ENCODE results near the gene MAGI2. TPM values are rescaled to one million over a fixed set of nuclear protein-coding genes. Genes with fewer than 3 reads are reported as not detected.
"Not testable (repeated sequence)": the region's sequence is repeated elsewhere in the genome, so short reads cannot be mapped to it uniquely, and the experiment has no call there.

The MAGI2 gene
- total RNA-seq, 1 experiment from 2014 or later = 0.84 TPM

GRCh38 chr7:78280276-78280675 lies 1173.2 kb downstream of the MAGI2 start:
- DNase-seq (ENCODE audit: low read depth) = no peak
- in situ Hi-C loops (cut with HindIII; ENCODE audit: low pct_unique_long_range_greater_than_20kb, low sequenced_read_pairs) = no loop called here

GRCh38 chr7:78279457-78279856 lies 1174.0 kb downstream of the MAGI2 start:
- no peak for DNase-seq (ENCODE audit: low read depth)
- in situ Hi-C loops (cut with HindIII; ENCODE audit: low pct_unique_long_range_greater_than_20kb, low sequenced_read_pairs) = no loop called here

GRCh38 chr7:78279032-78279431 lies 1174.4 kb downstream of the MAGI2 start:
- in situ Hi-C loops (cut with HindIII; ENCODE audit: low pct_unique_long_range_greater_than_20kb, low sequenced_read_pairs) = no loop called here
- no peak for DNase-seq (ENCODE audit: low read depth)

- in situ Hi-C loops (cut with HindIII; ENCODE audit: low pct_unique_long_range_greater_than_20kb, low sequenced_read_pairs) = no loop called here
- no peak for DNase-seq (ENCODE audit: low read depth)
These were observed 1186.3 kb downstream of the MAGI2 start for GRCh38 chr7:78267141-78267540.

GRCh38 chr7:78265486-78265885 lies 1188.0 kb downstream of the MAGI2 start:
- in situ Hi-C loops (cut with HindIII; ENCODE audit: low pct_unique_long_range_greater_than_20kb, low sequenced_read_pairs) = no loop called here
- no peak for DNase-seq (ENCODE audit: low read depth)

GRCh38 chr7:78265071-78265470 lies 1188.4 kb downstream of the MAGI2 start:
- no peak for DNase-seq (ENCODE audit: low read depth)
- in situ Hi-C loops (cut with HindIII; ENCODE audit: low pct_unique_long_range_greater_than_20kb, low sequenced_read_pairs) = no loop called here

- DNase-seq (ENCODE audit: low read depth) = no peak
- in situ Hi-C loops (cut with HindIII; ENCODE audit: low pct_unique_long_range_greater_than_20kb, low sequenced_read_pairs) = no loop called here
These were observed 1189.4 kb downstream of the MAGI2 start for GRCh38 chr7:78264105-78264504.

GRCh38 chr7:78261739-78262138 lies 1191.7 kb downstream of the MAGI2 start:
- DNase-seq (ENCODE audit: low read depth) = no peak
- in situ Hi-C loops (cut with HindIII; ENCODE audit: low pct_unique_long_range_greater_than_20kb, low sequenced_read_pairs) = no loop called here

- DNase-seq (ENCODE audit: low read depth) = no peak
- in situ Hi-C loops (cut with HindIII; ENCODE audit: low pct_unique_long_range_greater_than_20kb, low sequenced_read_pairs) = no loop called here
These were observed 1192.2 kb downstream of the MAGI2 start for GRCh38 chr7:78261302-78261701.

GRCh38 chr7:78260826-78261225 lies 1192.6 kb downstream of the MAGI2 start:
- in situ Hi-C loops (cut with HindIII; ENCODE audit: low pct_unique_long_range_greater_than_20kb, low sequenced_read_pairs) = no loop called here
- no peak for DNase-seq (ENCODE audit: low read depth)

GRCh38 chr7:78254726-78255055 lies 1198.8 kb downstream of the MAGI2 start:
- no peak for DNase-seq (ENCODE audit: low read depth)
- in situ Hi-C loops (cut with HindIII; ENCODE audit: low pct_unique_long_range_greater_than_20kb, low sequenced_read_pairs) = no loop called here

GRCh38 chr7:78253850-78254725 lies 1199.4 kb downstream of the MAGI2 start:
- in situ Hi-C loops (cut with HindIII; ENCODE audit: low pct_unique_long_range_greater_than_20kb, low sequenced_read_pairs) = no loop called here
- DNase-seq (ENCODE audit: low read depth) = no peak

GRCh38 chr7:78248867-78249266 lies 1204.6 kb downstream of the MAGI2 start:
- DNase-seq (ENCODE audit: low read depth) = no peak
- in situ Hi-C loops (cut with HindIII; ENCODE audit: low pct_unique_long_range_greater_than_20kb, low sequenced_read_pairs) = no loop called here

- DNase-seq (ENCODE audit: low read depth) = no peak
- in situ Hi-C loops (cut with HindIII; ENCODE audit: low pct_unique_long_range_greater_than_20kb, low sequenced_read_pairs) = no loop called here
These were observed 1205.4 kb downstream of the MAGI2 start for GRCh38 chr7:78247910-78248689.

GRCh38 chr7:78240179-78240578 lies 1213.3 kb downstream of the MAGI2 start:
- in situ Hi-C loops (cut with HindIII; ENCODE audit: low pct_unique_long_range_greater_than_20kb, low sequenced_read_pairs); DNase-seq (ENCODE audit: low read depth): not testable (repeated sequence)

- no peak for DNase-seq (ENCODE audit: low read depth)
- in situ Hi-C loops (cut with HindIII; ENCODE audit: low pct_unique_long_range_greater_than_20kb, low sequenced_read_pairs) = no loop called here
These were observed 1218.8 kb downstream of the MAGI2 start for GRCh38 chr7:78234634-78235033.

GRCh38 chr7:78232806-78233205 lies 1220.7 kb downstream of the MAGI2 start:
- DNase-seq (ENCODE audit: low read depth) = no peak
- in situ Hi-C loops (cut with HindIII; ENCODE audit: low pct_unique_long_range_greater_than_20kb, low sequenced_read_pairs) = no loop called here

GRCh38 chr7:78226059-78226719 lies 1227.3 kb downstream of the MAGI2 start:
- in situ Hi-C loops (cut with HindIII; ENCODE audit: low pct_unique_long_range_greater_than_20kb, low sequenced_read_pairs) = no loop called here
- peak; percentile 10 for DNase-seq (ENCODE audit: low read depth)

- DNase-seq (ENCODE audit: low read depth) = no peak
- in situ Hi-C loops (cut with HindIII; ENCODE audit: low pct_unique_long_range_greater_than_20kb, low sequenced_read_pairs) = no loop called here
These were observed 1227.9 kb downstream of the MAGI2 start for GRCh38 chr7:78225534-78225933.
